ENCODE results near the gene CALCOCO2.

The CALCOCO2 gene

GRCh38 chr17:48873696-48874443, 43.0 kb downstream of the CALCOCO2 start:
- DNase-seq: no peak

- peak; percentile 80 for DNase-seq
Measured at GRCh38 chr17:48878920-48879898, 48.4 kb downstream of the CALCOCO2 start.

- DNase-seq: no peak
Measured at GRCh38 chr17:48882272-48882671, 51.4 kb downstream of the CALCOCO2 start.

GRCh38 chr17:48883171-48883570, 52.3 kb downstream of the CALCOCO2 start:
- no peak for DNase-seq

- DNase-seq: no peak
Measured at GRCh38 chr17:48890086-48890485, 59.3 kb downstream of the CALCOCO2 start.

GRCh38 chr17:48892940-48893645, 62.3 kb downstream of the CALCOCO2 start:
- DNase-seq: no peak

GRCh38 chr17:48893646-48894508, 63.0 kb downstream of the CALCOCO2 start:
- no peak for DNase-seq

- no peak for DNase-seq
Measured at GRCh38 chr17:48894886-48895285, 64.1 kb downstream of the CALCOCO2 start.

- no peak for DNase-seq
Measured at GRCh38 chr17:48901241-48901640, 70.4 kb downstream of the CALCOCO2 start.

- no peak for DNase-seq
Measured at GRCh38 chr17:48903401-48903800, 72.6 kb downstream of the CALCOCO2 start.

- no peak for DNase-seq
Measured at GRCh38 chr17:48904428-48904827, 73.6 kb downstream of the CALCOCO2 start.

GRCh38 chr17:48905987-48906515, 75.2 kb downstream of the CALCOCO2 start:
- no peak for DNase-seq

GRCh38 chr17:48907713-48908046, 76.8 kb downstream of the CALCOCO2 start:
- no peak for DNase-seq

GRCh38 chr17:48908047-48908843, 77.4 kb downstream of the CALCOCO2 start, which contains the start of gene UBE2Z:
Gene UBE2Z (plus strand): TSS chr17:48908407. CDS start chr17:48908504, 97 bp downstream.
- peak; percentile 74 for DNase-seq

GRCh38 chr17:48908853-48909394, 78.1 kb downstream of the CALCOCO2 start:
- peak; percentile 74 for DNase-seq

GRCh38 chr17:48909783-48910182, 78.9 kb downstream of the CALCOCO2 start:
- DNase-seq: no peak

GRCh38 chr17:48910370-48910769, 79.5 kb downstream of the CALCOCO2 start:
- DNase-seq: no peak

- no peak for DNase-seq
Measured at GRCh38 chr17:48912476-48912875, 81.6 kb downstream of the CALCOCO2 start.
